Measurements from ENCODE around the gene SNRNP35. TPM values are rescaled to one million over a fixed set of nuclear protein-coding genes. Genes with fewer than 3 reads are reported as not detected.
"Not testable (repeated sequence)": the region's sequence is repeated elsewhere in the genome, so short reads cannot be mapped to it uniquely, and the experiment has no call there.

The SNRNP35 gene
- total RNA-seq, 1 donor from 2014 or later, result 18.8 TPM

- Mint-ChIP-seq H3K4me3 (ENCODE audit: unreplicated experiment) (peak overlapping the region; percentile 35), H3K27ac (ENCODE audit: unreplicated experiment) (no peak overlapping the region)
- no peak for TF ChIP-seq CTCF (IDR thresholded peaks at IDR 0.05; ENCODE audit: unreplicated experiment)
These were observed 48.9 kb downstream of the SNRNP35 start for GRCh38 chr12:123506843-123507236.

DNA sequence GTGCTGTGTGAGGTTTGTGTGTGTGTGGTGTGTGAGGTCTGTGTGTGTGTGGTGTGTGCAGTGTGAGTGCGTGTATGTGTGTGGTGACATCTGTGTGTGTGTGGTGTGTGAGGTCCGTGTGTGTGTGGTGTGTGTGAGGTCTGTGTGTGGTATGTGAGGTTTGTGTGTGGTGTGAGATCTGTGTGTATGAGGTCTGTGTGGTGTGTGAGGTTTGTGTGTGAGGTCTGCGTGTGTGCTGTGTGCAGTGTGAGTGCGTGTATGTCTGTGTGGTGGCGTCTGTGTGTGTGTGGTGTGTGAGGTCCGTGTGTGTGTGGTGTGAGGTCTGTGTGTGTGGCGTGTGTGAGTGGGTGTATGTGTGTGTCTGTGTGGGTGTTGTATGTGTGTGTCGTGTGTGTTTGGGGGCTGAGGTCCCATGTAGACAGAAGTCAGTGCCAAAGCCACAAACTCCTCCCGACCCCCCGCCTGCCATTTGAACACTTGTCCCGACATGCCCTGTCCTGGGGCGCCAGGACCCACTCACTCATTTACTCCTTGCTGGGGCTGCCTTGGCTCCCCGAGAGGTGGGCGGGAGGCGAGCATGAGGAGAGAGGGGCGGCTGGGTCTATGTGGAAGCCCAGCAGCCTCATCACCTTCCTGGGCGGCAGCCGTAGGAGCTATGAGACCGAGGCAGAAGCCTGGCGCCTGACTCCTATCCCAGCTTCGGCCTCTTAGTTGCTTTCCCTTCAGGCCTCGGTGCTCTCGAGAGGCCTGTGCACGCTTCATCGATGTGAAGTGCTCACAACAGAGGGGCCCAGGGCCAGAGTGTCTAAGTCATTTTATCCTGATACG lies 55.1 kb downstream of the SNRNP35 start:
- Mint-ChIP-seq H3K9me3 (ENCODE audit: unreplicated experiment) (no peaks in the 10 kb centered on the region), H3K4me3 (ENCODE audit: unreplicated experiment) (no peak overlapping the region), H3K27ac (ENCODE audit: unreplicated experiment) (no peak overlapping the region), H3K4me1 (ENCODE audit: unreplicated experiment) (peaks cover 12% of the 10 kb centered on the region), H3K36me3 (ENCODE audit: low read depth, unreplicated experiment) (peaks cover 27% of the 10 kb centered on the region), H3K27me3 (ENCODE audit: unreplicated experiment) (peaks cover 9% of the 10 kb centered on the region)
- DNase-seq (ENCODE audit: low spot score), result no peak
- TF ChIP-seq CTCF (IDR thresholded peaks at IDR 0.05; ENCODE audit: unreplicated experiment), result no peak

More at GRCh38 chr12:123506843-123507236, 48.9 kb downstream of the SNRNP35 start:
- no peaks in the 10 kb centered on the region for H3K9me3 Mint-ChIP-seq (ENCODE audit: unreplicated experiment)
- peaks cover 4% of the 10 kb centered on the region for H3K4me1 Mint-ChIP-seq (ENCODE audit: unreplicated experiment)
- no peak for DNase-seq (ENCODE audit: low spot score)
- peaks cover 8% of the 10 kb centered on the region for H3K27me3 Mint-ChIP-seq (ENCODE audit: unreplicated experiment)
- peaks cover 26% of the 10 kb centered on the region for H3K36me3 Mint-ChIP-seq (ENCODE audit: low read depth, unreplicated experiment)

GRCh38 chr12:123513805-123514204 lies 55.9 kb downstream of the SNRNP35 start:
- no peak for DNase-seq (ENCODE audit: low spot score)
- H3K27me3 Mint-ChIP-seq (ENCODE audit: unreplicated experiment), result peaks cover 9% of the 10 kb centered on the region
- H3K36me3 Mint-ChIP-seq (ENCODE audit: low read depth, unreplicated experiment), result peaks cover 32% of the 10 kb centered on the region
- no peak overlapping the region for H3K27ac Mint-ChIP-seq (ENCODE audit: unreplicated experiment)
- no peaks in the 10 kb centered on the region for H3K9me3 Mint-ChIP-seq (ENCODE audit: unreplicated experiment)
- H3K4me3 Mint-ChIP-seq (ENCODE audit: unreplicated experiment), result no peak overlapping the region
- TF ChIP-seq CTCF (IDR thresholded peaks at IDR 0.05; ENCODE audit: unreplicated experiment), result no peak
- H3K4me1 Mint-ChIP-seq (ENCODE audit: unreplicated experiment), result peaks cover 12% of the 10 kb centered on the region

DNA sequence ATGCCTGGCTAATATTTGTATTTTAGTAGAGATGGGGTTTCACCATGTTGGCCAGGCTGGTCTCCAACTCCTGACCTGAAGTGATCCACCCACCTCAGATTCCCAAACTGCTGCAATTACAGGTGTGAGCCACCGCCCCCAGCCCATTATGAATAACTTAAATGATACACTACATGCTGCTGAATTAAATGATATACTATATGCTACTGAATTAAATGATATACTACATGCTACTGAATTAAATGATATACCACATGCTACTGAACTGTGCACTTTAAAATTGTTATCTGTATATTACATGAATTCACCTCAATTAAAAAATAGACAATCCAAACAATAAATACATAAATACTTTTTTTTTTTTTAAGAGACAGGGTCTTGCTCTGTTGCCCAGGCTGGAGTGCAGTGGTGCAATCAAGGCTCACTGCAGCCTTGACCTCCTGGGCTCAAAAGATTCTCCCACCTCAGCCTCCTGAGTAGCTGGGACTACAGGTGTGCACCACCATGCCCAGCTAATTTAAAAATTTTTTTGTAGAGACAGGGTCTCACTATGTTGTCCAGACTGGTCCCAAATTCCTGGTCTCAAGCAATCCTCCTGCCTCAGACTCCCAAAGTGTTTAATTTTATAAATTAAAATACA lies 56.8 kb downstream of the SNRNP35 start:
- H3K9me3 Mint-ChIP-seq (ENCODE audit: unreplicated experiment); H3K4me3 Mint-ChIP-seq (ENCODE audit: unreplicated experiment): not testable (repeated sequence)

GRCh38 chr12:123516216-123516780 lies 58.4 kb downstream of the SNRNP35 start:
- no peak for TF ChIP-seq CTCF (IDR thresholded peaks at IDR 0.05; ENCODE audit: unreplicated experiment)
- H3K36me3 Mint-ChIP-seq (ENCODE audit: low read depth, unreplicated experiment), result peaks cover 41% of the 10 kb centered on the region
- DNase-seq (ENCODE audit: low spot score), result peak; percentile 59
- peak overlapping the region; percentile 43 for H3K27ac Mint-ChIP-seq (ENCODE audit: unreplicated experiment)
- peaks cover 8% of the 10 kb centered on the region for H3K4me1 Mint-ChIP-seq (ENCODE audit: unreplicated experiment)
- H3K4me3 Mint-ChIP-seq (ENCODE audit: unreplicated experiment), result peak overlapping the region; percentile 74
- peaks cover 3% of the 10 kb centered on the region for H3K27me3 Mint-ChIP-seq (ENCODE audit: unreplicated experiment)
- no peaks in the 10 kb centered on the region for H3K9me3 Mint-ChIP-seq (ENCODE audit: unreplicated experiment)

More for the DNA sequence above, 56.8 kb downstream of the SNRNP35 start:
- not testable (repeated sequence) for H3K27me3 Mint-ChIP-seq (ENCODE audit: unreplicated experiment); H3K4me1 Mint-ChIP-seq (ENCODE audit: unreplicated experiment); DNase-seq (ENCODE audit: low spot score); H3K27ac Mint-ChIP-seq (ENCODE audit: unreplicated experiment)
- peaks cover 33% of the 10 kb centered on the region for H3K36me3 Mint-ChIP-seq (ENCODE audit: low read depth, unreplicated experiment)

Other genes starting within 250 kb of the SNRNP35 start
- 30.1 TPM for gene MPHOSPH9, start 225.0 kb upstream of the SNRNP35 start, total RNA-seq (ENCODE audit: unreplicated experiment)
- gene MTRFR, start 224.7 kb upstream of the SNRNP35 start, total RNA-seq (ENCODE audit: unreplicated experiment), result 11.6 TPM
- 145 TPM for gene CDK2AP1, start 186.3 kb upstream of the SNRNP35 start, total RNA-seq (ENCODE audit: unreplicated experiment)
- 44.7 TPM for gene SBNO1, start 93.3 kb upstream of the SNRNP35 start, total RNA-seq (ENCODE audit: unreplicated experiment)
- gene KMT5A, start 74.0 kb upstream of the SNRNP35 start, total RNA-seq (ENCODE audit: unreplicated experiment), result 35.6 TPM
- gene RILPL2, start 21.5 kb upstream of the SNRNP35 start, total RNA-seq (ENCODE audit: unreplicated experiment), result 2.8 TPM
- gene RILPL1, start 75.6 kb downstream of the SNRNP35 start, total RNA-seq (ENCODE audit: unreplicated experiment), result 19.8 TPM
- gene TMED2, start 126.4 kb downstream of the SNRNP35 start, total RNA-seq (ENCODE audit: unreplicated experiment), result 167 TPM
- gene DDX55, start 144.0 kb downstream of the SNRNP35 start, total RNA-seq (ENCODE audit: unreplicated experiment), result 16.8 TPM
- gene EIF2B1, start 175.5 kb downstream of the SNRNP35 start, total RNA-seq (ENCODE audit: unreplicated experiment), result 52.0 TPM
- gene GTF2H3, start 175.7 kb downstream of the SNRNP35 start, total RNA-seq (ENCODE audit: unreplicated experiment), result 23.1 TPM
- gene TCTN2, start 213.0 kb downstream of the SNRNP35 start, total RNA-seq (ENCODE audit: unreplicated experiment), result 11.3 TPM

All from endothelial cell (in vitro differentiated cells).